ENCODE results near the gene USP3. TPM values are rescaled to one million over a fixed set of nuclear protein-coding genes. Genes with fewer than 3 reads are reported as not detected.
A peak's percentile ranks its signal among the peaks of the same experiment; 100 is the strongest.

Gene USP3
- total and polyA plus RNA-seq, 2 of the 13 experiments (the other 11 are each of a cell fraction or from before 2014, with no cell fraction given), result 14.3 to 61.2 TPM

- no peak for TF ChIP-seq ZNF510 (CRISPR knock-in tag; IDR thresholded peaks at IDR 0.05; ENCODE audit: low read depth)
- no peak for TF ChIP-seq FOXJ3 (CRISPR knock-in tag; IDR thresholded peaks at IDR 0.05; ENCODE audit: borderline replicate concordance)
- TF ChIP-seq, protein P1, sequence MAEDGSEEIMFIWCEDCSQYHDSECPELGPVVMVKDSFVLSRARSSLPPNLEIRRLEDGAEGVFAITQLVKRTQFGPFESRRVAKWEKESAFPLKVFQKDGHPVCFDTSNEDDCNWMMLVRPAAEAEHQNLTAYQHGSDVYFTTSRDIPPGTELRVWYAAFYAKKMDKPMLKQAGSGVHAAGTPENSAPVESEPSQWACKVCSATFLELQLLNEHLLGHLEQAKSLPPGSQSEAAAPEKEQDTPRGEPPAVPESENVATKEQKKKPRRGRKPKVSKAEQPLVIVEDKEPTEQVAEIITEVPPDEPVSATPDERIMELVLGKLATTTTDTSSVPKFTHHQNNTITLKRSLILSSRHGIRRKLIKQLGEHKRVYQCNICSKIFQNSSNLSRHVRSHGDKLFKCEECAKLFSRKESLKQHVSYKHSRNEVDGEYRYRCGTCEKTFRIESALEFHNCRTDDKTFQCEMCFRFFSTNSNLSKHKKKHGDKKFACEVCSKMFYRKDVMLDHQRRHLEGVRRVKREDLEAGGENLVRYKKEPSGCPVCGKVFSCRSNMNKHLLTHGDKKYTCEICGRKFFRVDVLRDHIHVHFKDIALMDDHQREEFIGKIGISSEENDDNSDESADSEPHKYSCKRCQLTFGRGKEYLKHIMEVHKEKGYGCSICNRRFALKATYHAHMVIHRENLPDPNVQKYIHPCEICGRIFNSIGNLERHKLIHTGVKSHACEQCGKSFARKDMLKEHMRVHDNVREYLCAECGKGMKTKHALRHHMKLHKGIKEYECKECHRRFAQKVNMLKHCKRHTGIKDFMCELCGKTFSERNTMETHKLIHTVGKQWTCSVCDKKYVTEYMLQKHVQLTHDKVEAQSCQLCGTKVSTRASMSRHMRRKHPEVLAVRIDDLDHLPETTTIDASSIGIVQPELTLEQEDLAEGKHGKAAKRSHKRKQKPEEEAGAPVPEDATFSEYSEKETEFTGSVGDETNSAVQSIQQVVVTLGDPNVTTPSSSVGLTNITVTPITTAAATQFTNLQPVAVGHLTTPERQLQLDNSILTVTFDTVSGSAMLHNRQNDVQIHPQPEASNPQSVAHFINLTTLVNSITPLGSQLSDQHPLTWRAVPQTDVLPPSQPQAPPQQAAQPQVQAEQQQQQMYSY (CRISPR knock-in tag; IDR thresholded peaks at IDR 0.05), result no peak
- no peak for TF ChIP-seq ZSCAN25 (CRISPR knock-in tag; IDR thresholded peaks at IDR 0.05)
- no peak for TF ChIP-seq CHD2 (IDR thresholded peaks at IDR 0.05; ENCODE audit: low read depth, low read length)
- TF ChIP-seq, protein P2, sequence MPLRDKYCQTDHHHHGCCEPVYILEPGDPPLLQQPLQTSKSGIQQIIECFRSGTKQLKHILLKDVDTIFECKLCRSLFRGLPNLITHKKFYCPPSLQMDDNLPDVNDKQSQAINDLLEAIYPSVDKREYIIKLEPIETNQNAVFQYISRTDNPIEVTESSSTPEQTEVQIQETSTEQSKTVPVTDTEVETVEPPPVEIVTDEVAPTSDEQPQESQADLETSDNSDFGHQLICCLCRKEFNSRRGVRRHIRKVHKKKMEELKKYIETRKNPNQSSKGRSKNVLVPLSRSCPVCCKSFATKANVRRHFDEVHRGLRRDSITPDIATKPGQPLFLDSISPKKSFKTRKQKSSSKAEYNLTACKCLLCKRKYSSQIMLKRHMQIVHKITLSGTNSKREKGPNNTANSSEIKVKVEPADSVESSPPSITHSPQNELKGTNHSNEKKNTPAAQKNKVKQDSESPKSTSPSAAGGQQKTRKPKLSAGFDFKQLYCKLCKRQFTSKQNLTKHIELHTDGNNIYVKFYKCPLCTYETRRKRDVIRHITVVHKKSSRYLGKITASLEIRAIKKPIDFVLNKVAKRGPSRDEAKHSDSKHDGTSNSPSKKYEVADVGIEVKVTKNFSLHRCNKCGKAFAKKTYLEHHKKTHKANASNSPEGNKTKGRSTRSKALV (CRISPR knock-in tag; IDR thresholded peaks at IDR 0.05), result no peak
- TF ChIP-seq AGO1 (IDR thresholded peaks at IDR 0.05; ENCODE audit: low read depth, low read length, poor library complexity, severe bottlenecking), result no peak
- no peak for TF ChIP-seq MATR3 (CRISPR knock-in tag; IDR thresholded peaks at IDR 0.05)
- TF ChIP-seq ZNF10 (CRISPR knock-in tag; IDR thresholded peaks at IDR 0.05; ENCODE audit: borderline replicate concordance, low read depth), result no peak
- TF ChIP-seq, protein P3, sequence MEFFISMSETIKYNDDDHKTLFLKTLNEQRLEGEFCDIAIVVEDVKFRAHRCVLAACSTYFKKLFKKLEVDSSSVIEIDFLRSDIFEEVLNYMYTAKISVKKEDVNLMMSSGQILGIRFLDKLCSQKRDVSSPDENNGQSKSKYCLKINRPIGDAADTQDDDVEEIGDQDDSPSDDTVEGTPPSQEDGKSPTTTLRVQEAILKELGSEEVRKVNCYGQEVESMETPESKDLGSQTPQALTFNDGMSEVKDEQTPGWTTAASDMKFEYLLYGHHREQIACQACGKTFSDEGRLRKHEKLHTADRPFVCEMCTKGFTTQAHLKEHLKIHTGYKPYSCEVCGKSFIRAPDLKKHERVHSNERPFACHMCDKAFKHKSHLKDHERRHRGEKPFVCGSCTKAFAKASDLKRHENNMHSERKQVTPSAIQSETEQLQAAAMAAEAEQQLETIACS (CRISPR knock-in tag; IDR thresholded peaks at IDR 0.05), result no peak
- 0 out of 4 replicates have a peak, but pooled peaks of 1 of the 2 experiments have one; percentile 6 for TF ChIP-seq KLF16 (CRISPR knock-in tag; IDR thresholded peaks at IDR 0.05)
- TF ChIP-seq DR1 (CRISPR knock-in tag; IDR thresholded peaks at IDR 0.05), result no peak
- TF ChIP-seq CREB1 (IDR thresholded peaks at IDR 0.05), result no peak
- peak; percentile 48; the same call in 1 of the 2 replicates for TF ChIP-seq CREB1 (CRISPR knock-in tag; IDR thresholded peaks at IDR 0.05)
- TF ChIP-seq, protein P4, sequence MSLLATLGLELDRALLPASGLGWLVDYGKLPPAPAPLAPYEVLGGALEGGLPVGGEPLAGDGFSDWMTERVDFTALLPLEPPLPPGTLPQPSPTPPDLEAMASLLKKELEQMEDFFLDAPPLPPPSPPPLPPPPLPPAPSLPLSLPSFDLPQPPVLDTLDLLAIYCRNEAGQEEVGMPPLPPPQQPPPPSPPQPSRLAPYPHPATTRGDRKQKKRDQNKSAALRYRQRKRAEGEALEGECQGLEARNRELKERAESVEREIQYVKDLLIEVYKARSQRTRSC (CRISPR knock-in tag; IDR thresholded peaks at IDR 0.05; ENCODE audit: low read depth), result no peak
- no peak for TF ChIP-seq CC2D1A (CRISPR knock-in tag; IDR thresholded peaks at IDR 0.05)
- peak; percentile 27; the same call in 1 of the 2 replicates for TF ChIP-seq FOXA3 (CRISPR knock-in tag; IDR thresholded peaks at IDR 0.05)
- no peak for TF ChIP-seq ZNF720 (CRISPR knock-in tag; IDR thresholded peaks at IDR 0.05)
- peak; percentile 20; the same call in 1 of the 2 replicates for TF ChIP-seq CEBPB (IDR thresholded peaks at IDR 0.05; ENCODE audit: borderline replicate concordance, low read depth, low read length)
- TF ChIP-seq FOXP1 (IDR thresholded peaks at IDR 0.05), result no peak
- TF ChIP-seq FOXP1 (CRISPR knock-in tag; IDR thresholded peaks at IDR 0.05), result no peak
- TF ChIP-seq ZFX (CRISPR knock-in tag; IDR thresholded peaks at IDR 0.05; ENCODE audit: low read depth), result no peak
- no peak for TF ChIP-seq ZNF713 (CRISPR knock-in tag; IDR thresholded peaks at IDR 0.05)
- no peak for TF ChIP-seq ZNF749 (CRISPR knock-in tag; IDR thresholded peaks at IDR 0.05; ENCODE audit: borderline replicate concordance)
- 0 out of 2 replicates have a peak, but pooled peaks have one; percentile 43 for TF ChIP-seq ZMYM2 (CRISPR knock-in tag; IDR thresholded peaks at IDR 0.05)
Measured at GRCh38 chr15:63502137-63502766, 2.1 kb upstream of the USP3 start (continued).

All from HepG2 (cell line).